NCI-H748 (cell line): Measurements from ENCODE around the gene CKMT2.
A peak's percentile ranks its signal among the peaks of the same experiment; 100 is the strongest.
"Not testable (repeated sequence)": the region's sequence is repeated elsewhere in the genome, so short reads cannot be mapped to it uniquely, and the experiment has no call there.

ENCODE experiments used
- DNase-seq: peaks from one replicate; lab custom pipeline; 2025; ENCODE audit not compliant: unreplicated experiment; lab: John Stamatoyannopoulos, UW

The CKMT2 gene

GRCh38 chr5:81249240-81249639, 16.1 kb downstream of the CKMT2 start:
- DNase-seq, result peak; percentile 75

GRCh38 chr5:81250004-81250403, 16.9 kb downstream of the CKMT2 start:
- no peak for DNase-seq

GRCh38 chr5:81251922-81252321, 18.8 kb downstream of the CKMT2 start:
- DNase-seq, result no peak

GRCh38 chr5:81252904-81253303, 19.8 kb downstream of the CKMT2 start:
- DNase-seq, result no peak

GRCh38 chr5:81253875-81254274, 20.8 kb downstream of the CKMT2 start:
- DNase-seq, result no peak

- no peak for DNase-seq
Measured at GRCh38 chr5:81254886-81255559, 21.9 kb downstream of the CKMT2 start.

- DNase-seq, result no peak
Measured at GRCh38 chr5:81256766-81257165, 23.6 kb downstream of the CKMT2 start.

GRCh38 chr5:81262796-81263195, 29.7 kb downstream of the CKMT2 start:
- not testable (repeated sequence) for DNase-seq

GRCh38 chr5:81265101-81265500, 32.0 kb downstream of the CKMT2 start:
- DNase-seq, result no peak

GRCh38 chr5:81268521-81269196, 35.5 kb downstream of the CKMT2 start:
- no peak for DNase-seq

- DNase-seq, result peak; percentile 90
Measured at GRCh38 chr5:81269751-81270393, 36.8 kb downstream of the CKMT2 start.

GRCh38 chr5:81270394-81271027, 37.4 kb downstream of the CKMT2 start:
- peak; percentile 91 for DNase-seq

GRCh38 chr5:81283976-81284375, 50.9 kb downstream of the CKMT2 start:
- DNase-seq, result no peak

GRCh38 chr5:81286059-81286617, 53.0 kb downstream of the CKMT2 start:
- DNase-seq, result no peak

GRCh38 chr5:81288021-81288433, 54.9 kb downstream of the CKMT2 start:
- no peak for DNase-seq

- DNase-seq, result no peak
Measured at GRCh38 chr5:81290146-81290545, 57.0 kb downstream of the CKMT2 start.

- peak; percentile 6 for DNase-seq
Measured at GRCh38 chr5:81292130-81292529, 59.0 kb downstream of the CKMT2 start.

- DNase-seq, result not testable (repeated sequence)
Measured at GRCh38 chr5:81294021-81294420, 60.9 kb downstream of the CKMT2 start.

- DNase-seq, result no peak
Measured at GRCh38 chr5:81297531-81297930, 64.4 kb downstream of the CKMT2 start.

GRCh38 chr5:81300921-81301270, 67.8 kb downstream of the CKMT2 start:
- DNase-seq, result peak; percentile 34

- peak; percentile 97 for DNase-seq
Measured at GRCh38 chr5:81301271-81302015, 68.3 kb downstream of the CKMT2 start, which contains the start of gene ZCCHC9. ZCCHC9 (plus strand) TSS chr5:81301587; CDS start chr5:81304758, 3,171 bp downstream.
